Putamen (tissue), 1 donor: ENCODE measurements around the gene TRABD2B.

Experiments
- DNase-seq: peaks from one replicate; pipeline ENCODE4 v3.0.0-alpha.2; 2016; ENCODE audit warnings: low spot score

TRABD2B gene

DNA sequence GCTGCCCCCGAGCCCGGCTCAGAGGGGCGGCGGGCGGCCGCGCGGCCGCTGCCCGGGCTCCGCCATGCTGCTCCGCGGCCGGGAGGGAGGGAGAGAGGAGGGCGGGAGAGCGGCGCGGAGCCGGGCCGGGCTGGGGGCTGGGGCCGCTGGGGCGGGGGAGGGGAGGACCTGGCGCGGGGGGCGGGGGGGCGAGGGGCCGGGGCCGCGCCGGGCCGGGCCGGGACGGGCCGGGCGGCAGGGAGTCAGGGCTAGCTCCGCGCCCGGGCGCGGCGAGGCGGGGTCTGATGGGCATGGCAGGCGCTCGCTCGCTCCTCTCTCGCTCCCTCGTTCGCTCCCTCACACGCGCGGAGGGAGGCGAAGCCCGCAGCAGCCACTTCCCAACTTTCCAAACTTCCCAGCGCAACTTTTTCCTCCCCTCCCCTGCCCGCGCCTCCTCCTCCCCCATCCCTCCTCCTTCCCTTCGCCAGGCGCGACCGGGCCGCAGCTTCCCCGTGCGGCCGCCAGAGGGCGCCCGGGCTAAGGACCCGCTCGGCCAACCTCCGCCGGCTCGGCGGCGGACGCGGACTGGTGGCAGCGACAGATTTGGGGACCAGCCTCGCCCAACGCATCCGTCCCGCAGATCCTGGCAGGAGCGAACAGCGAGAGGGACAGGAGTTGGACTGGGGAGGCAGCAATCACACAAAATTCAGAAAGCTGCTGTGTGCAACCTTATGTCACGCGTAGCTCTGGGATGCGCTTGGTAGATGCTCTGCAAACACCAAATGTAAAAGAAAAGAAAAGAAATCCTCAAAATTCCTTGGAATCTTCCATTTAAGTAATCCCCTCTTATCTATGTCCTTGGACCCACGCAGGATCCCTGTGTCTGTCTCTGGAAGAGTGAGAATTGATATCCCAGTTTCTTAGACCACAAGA is at the start of gene TRABD2B:
TSS of gene TRABD2B (minus strand) at position 97 of the 912 bp plus-strand sequence.
- DNase-seq: peak; percentile 62

DNA sequence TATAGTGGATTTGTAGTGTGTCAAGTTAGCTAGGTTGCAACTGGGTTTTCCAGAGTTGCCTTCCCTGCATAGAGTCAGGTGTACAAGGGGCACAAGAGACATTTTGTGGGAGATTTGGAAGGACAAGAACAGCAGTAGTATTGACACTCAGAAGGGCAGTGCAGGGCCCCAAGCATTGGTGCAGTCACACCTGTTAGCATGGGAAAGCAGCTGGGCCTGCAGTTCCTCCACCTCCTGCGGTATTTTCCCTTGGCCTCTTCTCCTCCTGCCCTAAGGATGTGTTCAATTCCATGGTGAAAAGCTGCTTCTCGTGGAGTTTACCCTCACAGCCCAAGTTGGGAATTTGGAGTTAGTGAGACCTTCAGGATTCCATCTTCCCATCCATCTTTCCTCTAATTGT is 47.1 kb upstream of the TRABD2B start:
- DNase-seq: no peak

DNA sequence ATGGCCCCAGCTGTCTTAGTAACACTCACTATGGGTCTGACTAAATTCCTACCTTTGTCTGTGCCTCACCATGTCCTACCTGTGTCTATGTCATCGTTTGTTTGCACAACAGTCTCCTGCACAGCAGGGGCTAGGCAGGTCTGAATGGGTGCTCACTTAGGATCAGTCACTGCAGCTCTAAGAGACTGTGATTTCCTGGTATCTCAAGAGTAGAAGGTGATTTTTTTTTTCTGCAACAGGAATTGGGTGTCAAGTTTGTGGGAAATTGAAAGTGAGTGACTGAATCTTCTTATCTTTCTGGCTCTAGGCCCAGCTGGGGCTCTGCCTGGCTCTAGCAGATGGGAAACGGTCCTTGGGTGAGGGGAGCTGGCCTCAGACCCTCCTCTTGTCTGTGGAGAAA is 46.4 kb upstream of the TRABD2B start:
- no peak for DNase-seq

DNA sequence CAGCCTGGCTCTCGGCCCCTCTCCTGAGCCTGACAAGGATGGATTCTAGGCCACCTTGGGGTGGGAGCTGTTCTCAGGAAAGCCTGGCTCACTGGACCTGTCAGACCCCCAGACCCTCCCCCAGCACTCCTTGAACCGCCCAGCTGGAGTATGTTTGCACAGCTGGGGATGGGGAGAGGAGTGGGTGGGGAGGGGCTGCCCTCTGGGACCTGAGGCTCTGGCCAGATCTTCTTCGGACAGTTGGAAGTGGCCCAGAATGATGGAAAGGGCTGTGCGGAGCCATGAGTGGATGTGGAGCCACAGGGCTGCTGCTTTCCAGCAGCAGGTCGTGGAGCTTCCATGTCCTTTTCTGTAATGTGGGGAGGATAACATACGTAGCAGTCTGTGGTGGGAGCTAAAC is 43.0 kb upstream of the TRABD2B start:
- no peak for DNase-seq

DNA sequence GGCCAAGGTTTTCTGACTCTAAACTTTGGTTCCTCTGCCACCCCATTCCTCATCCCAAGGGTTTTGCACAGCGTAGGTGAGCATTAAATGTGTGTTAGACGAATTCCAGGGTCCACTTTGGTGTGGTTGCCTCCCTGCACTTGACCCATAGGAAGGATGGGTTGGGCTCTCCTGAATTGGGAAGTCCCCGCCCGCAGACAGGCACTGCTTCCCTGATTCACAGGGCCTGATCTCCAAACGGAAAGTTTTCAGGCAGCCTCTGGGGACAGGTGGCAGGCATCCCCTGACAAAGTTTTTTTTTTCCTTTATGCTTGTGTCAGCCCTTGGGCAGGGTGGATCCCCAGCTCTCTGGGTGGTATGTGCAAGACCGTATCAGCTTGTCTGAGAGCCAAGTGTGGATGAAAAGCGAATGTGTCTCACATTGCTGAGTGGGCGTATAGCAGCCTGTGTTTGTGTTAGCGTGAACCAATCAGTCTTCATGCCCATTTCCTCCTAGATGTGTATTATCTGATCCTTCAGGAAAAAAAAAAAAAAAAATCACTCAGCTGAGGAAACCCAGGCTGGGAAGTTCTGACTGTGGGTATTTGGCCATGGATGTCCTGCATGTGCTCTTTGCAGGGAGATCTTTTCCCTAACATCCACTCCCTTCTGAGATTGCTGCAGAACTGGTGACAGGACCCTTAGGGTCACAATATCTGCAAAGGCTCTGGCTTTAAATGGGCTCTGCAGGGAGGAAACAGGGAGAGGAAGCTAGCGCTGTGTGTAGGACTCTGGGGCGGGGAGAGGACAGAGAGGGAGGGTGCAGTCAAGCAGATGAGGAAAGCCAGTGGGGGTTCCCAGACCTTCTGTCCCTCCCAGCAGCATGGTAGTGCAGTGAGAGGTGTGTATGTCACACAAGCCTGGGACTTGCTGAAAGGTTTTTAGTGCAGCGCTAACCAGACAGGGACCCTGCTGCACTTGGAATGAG is 42.2 kb upstream of the TRABD2B start:
- DNase-seq: no peak

DNA sequence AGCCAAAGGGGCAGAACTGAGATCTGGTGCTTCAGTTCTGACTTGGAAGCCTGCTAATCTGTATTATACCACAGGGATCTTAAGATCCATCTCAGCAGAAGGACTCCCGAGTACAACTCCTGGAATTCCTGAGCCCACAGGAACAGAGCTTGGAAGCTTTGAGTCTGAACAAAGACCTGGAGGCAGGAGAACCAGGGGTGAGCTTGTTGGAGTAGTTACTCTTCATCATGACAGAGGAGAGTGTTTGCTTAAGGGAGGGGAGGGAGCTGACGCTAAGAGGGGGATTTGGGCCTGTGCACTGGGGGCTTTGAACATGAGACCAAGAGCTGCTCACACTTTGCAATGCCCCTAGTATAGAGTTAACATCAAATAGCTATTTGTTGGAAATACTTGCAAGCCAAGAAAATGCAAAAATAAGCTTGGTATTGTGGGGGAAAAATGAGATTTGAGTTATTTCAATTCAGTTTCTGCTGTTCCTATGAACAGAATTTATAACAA is 41.1 kb upstream of the TRABD2B start:
- DNase-seq: no peak

DNA sequence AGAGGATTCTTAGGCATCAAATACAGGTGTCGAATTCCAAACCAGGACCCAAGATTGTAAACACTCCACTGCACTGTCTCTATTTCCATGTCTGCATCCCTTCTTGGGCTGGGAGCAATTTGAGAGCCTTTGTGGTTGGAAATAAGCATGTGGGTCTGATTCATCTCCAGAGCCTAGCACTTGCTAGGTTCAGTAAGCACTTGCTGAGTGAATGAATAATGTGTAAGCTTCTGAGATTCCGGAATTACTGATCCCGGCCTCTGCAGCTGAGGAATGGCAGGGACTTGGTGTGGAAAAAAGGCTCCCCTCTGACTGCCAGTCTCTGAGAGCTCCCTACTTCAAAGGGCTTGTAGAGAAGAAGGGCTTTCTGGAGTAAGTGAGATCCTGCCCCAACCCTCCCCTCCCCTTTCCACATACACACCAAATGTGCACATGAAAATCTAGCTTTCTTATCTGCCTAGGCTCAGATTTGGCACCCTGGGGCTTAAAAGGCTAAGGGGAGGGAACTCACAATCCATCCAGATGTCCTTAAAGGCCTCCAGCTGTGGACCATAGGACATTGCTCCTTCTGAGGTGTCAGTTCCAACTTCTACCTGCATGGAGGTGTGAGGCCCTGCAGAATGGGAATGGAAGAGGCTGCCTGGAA is 39.6 kb upstream of the TRABD2B start:
- no peak for DNase-seq

DNA sequence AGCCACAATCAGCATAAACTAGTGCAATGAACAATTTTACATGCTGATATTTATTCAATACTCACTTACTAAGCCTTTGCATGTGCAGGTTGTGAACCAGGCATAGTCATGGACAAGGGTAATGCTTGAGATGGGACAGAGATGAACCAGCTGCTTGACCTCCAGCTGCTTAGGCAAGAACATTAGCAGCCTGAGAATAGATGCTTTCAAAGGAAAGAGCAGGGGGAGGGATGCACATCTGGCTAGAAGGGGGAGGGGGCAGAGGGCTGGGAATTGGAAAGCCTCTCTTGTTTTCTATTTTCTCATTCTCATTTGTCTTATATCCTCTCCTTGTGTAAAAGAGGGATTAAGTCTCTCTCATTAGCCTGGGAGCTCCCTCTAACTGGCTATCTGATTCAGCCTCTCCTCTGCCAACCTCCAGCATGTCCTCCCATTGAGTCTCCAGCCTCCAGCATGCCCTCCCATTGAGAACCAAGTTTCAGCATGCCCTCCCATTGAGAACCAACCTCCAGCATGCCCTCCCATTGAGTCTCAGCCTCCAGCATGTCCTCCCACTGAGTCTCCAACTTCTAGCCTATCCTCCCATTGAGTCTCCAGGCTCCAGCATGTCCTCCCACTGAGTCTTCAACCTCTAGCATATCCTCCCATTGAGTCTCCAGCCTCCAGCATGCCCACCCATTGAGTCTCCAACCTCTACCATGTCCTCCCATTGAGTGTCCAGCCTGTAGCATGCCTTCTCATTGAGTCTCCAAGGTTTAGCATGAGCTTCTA is 38.4 kb upstream of the TRABD2B start:
- DNase-seq: peak; percentile 37

DNA sequence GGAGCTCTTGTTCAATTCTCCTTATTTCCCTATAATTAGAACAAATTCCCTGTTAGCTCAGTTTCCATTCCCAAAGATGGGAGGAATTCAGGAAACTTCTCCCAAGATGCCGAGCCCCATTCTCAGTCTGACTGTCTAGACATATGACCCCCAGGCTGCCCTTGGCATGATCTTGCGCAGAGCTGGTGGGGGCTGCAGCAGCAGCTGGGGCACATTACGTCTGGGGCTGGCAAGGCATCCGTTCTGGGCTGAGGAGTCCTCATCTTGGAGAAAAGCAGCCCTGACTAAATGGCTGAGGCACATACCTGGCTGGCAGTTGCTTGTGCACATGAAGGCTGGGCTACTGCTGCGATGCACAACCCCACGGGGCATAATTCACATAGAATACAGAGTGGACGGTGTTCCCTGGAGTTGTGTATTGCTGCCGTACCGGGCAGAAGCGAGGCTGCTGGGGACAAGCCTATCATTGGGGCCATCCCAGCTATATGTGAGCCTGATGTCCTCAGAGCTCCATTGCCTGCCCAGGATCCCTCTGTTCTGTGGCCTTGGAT is 36.4 kb upstream of the TRABD2B start:
- DNase-seq: no peak

DNA sequence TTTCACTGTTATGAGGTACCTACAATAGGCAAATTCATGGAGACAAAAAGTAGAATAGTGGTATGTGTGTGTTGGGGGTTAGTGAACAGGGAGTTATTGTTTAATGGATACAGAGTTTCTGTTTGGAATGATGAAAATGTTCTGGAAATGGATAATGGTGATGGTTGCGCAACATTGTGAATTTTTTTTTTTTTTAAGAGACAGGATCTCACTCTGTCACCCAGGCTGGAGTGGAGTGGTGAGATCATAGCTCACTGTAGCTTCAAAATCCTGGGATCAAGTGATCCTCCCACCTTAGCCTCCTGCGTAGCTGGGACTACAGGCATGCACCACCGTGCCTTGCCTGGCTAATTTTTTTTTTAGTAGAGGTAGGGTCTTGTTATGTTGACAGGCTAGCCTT is 34.5 kb upstream of the TRABD2B start:
- no peak for DNase-seq

DNA sequence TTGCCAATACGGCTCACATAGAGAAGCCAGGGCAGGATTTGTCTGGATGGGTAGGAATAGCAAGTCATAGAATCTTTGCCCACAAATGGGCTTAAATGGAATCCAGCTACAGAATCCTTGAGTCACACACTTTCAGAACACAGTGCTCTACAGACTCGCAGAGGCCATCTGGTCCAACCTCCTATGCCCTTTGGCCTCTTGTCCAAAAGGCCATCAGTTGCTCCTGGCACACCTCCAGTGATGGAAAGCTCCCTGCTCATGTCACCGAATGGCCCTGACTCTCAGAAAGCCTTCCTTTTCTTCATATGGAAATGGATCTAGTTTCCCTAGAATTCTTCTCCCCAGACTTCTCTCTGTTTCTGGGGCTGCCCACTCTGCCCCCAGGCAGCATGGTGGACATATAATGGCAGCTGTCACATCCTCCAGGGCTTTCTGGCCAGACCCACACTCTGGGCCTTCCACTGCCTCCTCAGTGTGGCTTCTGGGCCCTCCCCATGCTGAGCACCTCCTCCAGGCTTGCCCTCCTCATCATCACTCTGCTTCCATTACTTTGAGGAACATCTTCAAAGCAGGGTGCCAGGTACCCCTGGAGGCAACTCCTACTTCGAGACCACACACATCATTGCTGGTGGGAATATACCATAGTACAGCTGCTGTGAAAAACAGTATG is 33.6 kb upstream of the TRABD2B start:
- DNase-seq: no peak

DNA sequence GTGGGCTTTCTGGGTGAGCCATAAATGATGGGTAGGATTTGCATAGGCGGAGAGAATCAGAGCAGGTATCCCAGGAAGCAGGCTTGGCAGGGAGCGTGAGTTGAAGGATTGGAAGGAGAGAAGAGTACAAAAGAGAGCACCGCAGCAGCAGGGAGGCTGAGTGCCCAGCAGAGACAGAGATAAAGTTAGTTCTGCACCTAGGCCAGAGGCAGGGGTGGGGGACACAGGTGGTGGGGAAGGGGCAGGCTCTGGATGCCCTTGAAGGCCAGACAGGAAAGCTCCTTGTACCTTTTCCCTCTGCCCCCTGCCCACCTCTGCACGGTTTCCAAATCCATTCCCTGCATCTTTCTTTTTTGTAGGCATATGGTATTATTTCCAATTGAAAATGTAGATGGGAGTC is 33.0 kb upstream of the TRABD2B start:
- no peak for DNase-seq

DNA sequence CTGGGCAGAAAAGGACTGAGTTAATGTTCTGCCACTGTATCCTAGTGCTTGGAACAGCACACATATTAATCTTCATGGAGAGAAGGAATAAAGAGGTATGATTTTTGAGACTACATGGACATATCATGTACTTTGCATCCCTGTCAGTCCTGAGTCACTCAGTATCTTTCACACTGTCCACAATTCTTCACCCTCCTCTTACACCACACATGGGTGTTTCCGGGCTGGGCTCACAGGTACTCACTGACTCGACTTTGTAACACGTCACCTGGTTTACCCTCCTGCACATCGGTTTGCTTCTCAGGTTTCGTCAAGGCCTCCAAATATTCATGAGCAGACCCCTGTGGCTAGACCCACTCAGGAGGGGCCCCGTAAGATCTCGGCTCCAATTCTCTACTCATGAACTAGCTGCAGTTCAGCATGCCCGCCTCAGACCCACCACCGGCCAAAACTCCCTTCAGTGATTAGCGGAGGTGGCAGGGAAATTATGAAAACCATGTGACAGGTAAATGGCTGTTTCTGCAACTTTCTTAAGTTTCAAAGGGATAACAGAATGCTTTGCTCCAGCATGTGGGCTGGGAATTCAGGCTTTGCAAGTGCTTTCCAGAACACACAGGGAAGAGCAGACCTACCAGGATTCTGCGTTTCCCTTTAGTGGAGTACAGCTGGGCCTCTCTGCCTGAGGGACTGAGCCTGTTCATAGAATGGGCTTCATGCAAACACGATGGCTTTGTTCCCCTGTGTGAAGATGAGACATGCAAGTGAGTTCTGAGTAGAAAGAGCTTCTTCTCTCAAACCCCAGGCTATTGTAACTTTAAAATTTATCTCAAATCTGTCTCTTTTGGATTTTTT is 31.3 kb upstream of the TRABD2B start:
- no peak for DNase-seq

DNA sequence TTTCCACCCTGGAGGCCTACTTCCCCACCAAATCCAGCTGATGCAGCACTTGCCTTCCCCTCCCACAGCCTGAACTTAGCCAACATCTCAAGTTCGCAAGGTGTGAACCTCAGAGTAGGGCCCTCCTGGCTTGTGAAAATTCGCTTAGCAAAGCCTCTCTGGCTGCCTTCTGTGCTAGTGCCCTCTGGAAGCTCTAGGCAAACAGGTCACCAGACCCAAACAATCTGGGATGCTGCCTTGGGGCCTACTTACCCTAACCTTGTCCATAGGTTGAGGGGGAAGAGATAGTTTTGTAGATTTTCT is 30.3 kb upstream of the TRABD2B start:
- DNase-seq: no peak

DNA sequence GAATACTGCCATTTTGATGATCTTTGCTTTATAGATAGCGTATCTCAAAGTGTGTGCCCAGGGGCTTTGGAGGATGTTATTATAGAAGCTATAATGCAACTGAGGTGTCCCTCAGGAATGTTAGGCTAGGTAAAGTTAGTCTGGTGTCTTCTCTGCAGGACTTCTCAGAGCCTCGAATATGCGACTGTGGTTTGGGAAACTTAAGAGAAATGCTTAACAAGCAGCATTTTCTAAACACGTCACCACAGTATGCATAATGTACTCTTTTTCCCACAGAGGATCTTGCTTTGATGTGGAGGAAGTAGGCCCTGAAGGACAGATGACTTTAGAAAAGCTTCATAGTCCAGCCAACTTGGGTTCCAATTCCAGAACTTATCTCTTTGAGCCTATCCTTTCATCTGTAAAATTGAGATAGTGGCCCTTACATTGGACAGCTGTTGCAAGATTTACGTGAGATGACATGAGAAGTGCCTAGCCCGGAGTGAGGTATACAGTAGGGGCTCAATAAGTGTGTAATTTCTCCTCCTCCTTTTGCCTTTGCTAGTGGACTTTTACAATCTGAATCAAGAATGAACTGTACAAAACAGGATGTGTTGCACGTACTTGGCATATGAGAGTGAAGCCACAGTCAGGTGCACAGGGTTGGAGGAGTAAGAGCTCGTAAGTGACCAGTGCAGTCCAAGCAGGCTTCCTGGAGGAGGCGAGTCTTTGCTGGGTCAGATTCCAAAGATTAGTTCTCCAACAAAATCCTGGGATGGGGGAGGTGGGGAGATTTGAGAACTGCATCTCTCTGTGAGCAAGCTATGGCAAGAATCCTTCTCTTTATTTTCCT is 29.7 kb upstream of the TRABD2B start:
- no peak for DNase-seq

DNA sequence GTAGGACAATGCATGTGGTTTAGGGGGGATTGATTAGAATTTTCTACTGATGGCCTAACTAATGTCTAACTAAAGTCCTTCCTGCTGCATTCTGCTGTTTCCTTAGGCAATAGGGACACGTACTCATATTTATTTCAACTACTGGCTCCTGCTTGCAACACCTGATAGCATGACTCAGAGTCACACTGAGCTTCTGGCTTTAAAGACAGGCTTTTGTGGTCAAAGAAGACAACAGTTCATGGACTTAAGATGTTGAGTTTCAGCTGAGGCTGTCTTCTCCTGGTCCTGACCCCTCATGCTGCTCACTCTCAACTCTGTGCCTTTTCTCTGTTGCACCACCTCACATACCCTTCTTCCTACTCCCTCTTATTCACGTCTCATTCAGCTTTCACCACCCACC is 29.1 kb upstream of the TRABD2B start:
- no peak for DNase-seq

DNA sequence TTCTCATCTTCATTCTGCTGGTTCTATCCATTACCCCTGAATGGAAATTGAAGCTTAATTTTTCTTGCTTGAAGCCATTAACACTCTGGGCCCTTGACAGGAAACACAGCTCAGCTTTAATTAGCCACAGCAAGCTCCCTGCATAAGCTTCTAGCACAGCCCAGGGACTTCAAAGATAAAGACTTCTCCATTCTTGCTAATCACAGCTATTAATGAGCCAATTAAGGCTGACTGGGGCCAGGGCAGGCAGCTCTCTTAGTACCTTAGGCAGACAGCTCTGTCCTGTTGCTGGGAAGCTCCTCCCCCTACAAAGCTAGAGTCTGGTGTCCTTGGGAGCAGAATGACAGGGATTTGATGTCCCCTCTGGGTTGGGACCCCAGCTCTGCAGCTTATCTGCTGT is 27.9 kb upstream of the TRABD2B start:
- DNase-seq: no peak

DNA sequence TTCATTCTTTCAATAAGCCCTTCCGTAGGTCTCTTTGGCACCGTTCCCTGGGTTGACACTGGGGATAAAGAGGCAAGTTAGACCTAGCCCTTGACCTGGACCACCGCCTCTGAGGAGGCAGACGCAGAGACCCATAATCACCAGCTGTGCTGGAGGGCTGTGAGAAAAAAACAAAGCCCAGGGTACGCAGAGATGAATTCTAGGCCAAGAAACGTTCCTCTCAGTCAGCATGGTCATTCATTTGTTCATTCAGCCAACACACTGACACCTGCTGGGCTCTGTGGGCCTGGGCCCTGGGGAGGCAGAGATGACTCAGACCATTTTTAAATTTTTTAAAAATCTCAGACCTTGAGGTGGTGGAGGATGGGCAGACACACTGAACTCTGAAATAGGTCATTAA is 26.3 kb upstream of the TRABD2B start:
- DNase-seq: no peak

DNA sequence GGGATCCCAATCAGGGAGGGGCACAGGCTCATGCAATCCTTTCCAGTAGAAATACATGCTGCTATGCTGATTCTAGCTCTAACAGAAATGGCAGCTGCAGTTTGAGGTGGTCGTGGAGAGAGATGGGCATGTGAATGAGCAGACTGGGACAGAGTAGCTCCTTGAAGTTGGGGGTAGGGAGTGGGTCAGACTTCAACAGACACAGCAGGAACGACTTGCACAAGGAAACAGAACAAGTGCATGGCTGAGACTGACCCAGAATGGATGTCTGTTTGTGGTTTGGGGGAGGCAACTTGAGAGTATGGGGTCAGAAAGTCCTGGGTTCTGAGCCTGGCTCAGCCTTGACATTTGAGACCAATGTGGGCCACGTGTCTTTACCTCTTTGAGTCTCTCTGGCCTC is 25.1 kb upstream of the TRABD2B start:
- no peak for DNase-seq
